ENCODE data around the gene SCAMP5.

Gene SCAMP5

DNA sequence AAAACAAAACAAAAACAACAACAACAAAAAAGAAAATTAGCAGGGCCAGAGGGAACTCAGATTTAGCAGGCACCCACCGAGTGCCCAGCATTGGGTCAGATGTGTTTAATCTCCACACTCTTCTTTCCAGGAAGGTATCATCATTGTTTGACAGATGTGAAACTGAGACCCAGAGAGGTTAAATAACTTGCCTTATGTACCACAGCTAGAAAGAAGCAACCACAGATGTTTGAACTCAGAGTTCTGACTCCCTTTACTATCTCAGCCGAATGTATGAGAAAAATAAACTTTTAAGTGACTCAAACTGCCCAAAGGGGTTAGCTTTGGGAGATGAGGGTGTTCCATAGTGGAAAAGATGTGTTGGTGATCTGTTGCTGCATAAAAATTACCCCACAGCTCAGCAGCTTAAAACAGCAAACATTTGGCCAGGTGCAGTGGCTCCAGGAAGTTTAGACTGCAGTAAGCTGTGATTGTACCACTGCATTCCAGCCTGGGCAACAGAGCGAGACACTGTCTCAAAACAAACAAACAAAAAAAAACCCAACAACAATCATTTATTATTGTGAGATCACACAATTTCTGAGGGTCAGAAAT is 34.3 kb upstream of the SCAMP5 start:
- no peak for DNase-seq (ENCODE audit: low read depth, low spot score)
- no peak overlapping the region for H3K4me3 ChIP-seq (ENCODE audit: low read depth, low read length)
- TF ChIP-seq, protein P1, sequence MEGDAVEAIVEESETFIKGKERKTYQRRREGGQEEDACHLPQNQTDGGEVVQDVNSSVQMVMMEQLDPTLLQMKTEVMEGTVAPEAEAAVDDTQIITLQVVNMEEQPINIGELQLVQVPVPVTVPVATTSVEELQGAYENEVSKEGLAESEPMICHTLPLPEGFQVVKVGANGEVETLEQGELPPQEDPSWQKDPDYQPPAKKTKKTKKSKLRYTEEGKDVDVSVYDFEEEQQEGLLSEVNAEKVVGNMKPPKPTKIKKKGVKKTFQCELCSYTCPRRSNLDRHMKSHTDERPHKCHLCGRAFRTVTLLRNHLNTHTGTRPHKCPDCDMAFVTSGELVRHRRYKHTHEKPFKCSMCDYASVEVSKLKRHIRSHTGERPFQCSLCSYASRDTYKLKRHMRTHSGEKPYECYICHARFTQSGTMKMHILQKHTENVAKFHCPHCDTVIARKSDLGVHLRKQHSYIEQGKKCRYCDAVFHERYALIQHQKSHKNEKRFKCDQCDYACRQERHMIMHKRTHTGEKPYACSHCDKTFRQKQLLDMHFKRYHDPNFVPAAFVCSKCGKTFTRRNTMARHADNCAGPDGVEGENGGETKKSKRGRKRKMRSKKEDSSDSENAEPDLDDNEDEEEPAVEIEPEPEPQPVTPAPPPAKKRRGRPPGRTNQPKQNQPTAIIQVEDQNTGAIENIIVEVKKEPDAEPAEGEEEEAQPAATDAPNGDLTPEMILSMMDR (IDR thresholded peaks at IDR 0.05; ENCODE audit: low read depth, low read length), result no peak
- in situ Hi-C loops (cut with HindIII; ENCODE audit: low sequenced_read_pairs), result no loop called here

DNA sequence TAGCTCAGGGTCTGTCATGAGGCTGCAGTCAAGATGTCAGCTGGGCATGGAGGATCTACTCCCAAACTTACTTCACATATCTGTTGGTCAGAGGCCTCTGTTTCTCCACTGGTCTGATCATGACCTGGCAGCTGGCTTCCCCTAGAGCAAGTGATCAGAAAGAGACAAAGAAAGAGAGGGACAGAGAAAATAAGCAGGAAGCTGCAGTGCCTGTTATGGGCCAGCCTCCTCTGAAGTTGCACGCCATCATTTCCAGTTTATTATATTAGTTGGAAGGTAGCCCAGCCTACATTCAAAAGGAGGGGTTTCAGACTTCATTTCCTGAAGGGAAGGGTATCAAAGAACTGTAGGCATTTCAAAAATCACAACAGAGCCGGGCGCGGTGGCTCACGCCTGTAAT is 33.7 kb upstream of the SCAMP5 start:
- no peak overlapping the region for H3K4me3 ChIP-seq (ENCODE audit: low read depth, low read length)
- TF ChIP-seq, protein P1 (IDR thresholded peaks at IDR 0.05; ENCODE audit: low read depth, low read length), result no peak
- no peak for DNase-seq (ENCODE audit: low read depth, low spot score)
- in situ Hi-C loops (cut with HindIII; ENCODE audit: low sequenced_read_pairs), result no loop called here

DNA sequence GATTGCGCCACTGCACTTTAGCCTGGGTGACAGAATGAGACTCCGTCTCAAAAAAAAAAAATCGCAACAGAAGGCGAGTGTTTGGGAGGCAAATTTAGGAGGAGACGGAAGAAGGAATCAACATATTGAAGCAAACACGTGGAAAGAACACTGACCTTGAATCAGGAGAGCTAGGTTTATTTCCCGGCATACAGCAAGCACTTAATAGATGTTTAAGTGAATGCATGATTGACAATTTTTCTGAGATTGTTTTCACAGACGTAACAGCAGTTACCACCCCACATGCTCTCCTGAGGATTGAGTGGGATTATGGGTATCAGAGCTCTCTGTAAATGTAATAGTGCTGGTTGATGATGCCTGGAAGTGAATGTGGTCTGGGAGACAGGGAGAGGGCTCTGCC is 33.1 kb upstream of the SCAMP5 start:
- in situ Hi-C loops (cut with HindIII; ENCODE audit: low sequenced_read_pairs), result no loop called here
- no peak overlapping the region for H3K4me3 ChIP-seq (ENCODE audit: low read depth, low read length)
- TF ChIP-seq, protein P1 (IDR thresholded peaks at IDR 0.05; ENCODE audit: low read depth, low read length), result no peak
- DNase-seq (ENCODE audit: low read depth, low spot score), result no peak

DNA sequence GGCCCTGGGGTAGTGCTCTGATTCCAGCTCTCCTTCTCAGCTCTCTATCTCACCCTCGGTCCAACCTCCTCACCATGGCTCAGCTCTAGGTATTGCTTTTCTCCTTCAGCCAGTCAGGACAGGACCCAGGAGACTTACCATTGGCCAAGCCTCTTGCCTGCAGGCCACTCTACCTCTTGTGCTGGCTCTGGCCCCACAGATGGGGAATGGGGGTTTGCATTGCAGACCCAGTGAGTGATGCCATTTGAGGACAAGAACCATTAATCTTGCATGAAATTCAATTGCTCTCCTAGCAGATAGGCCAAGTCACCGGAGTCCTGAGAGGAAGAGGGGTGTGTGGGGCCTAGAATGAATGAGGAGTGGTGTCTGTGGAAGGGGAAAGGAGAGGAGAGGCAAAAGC is 32.7 kb upstream of the SCAMP5 start:
- TF ChIP-seq, protein P1 (IDR thresholded peaks at IDR 0.05; ENCODE audit: low read depth, low read length), result no peak
- in situ Hi-C loops (cut with HindIII; ENCODE audit: low sequenced_read_pairs), result no loop called here
- no peak for DNase-seq (ENCODE audit: low read depth, low spot score)
- no peak overlapping the region for H3K4me3 ChIP-seq (ENCODE audit: low read depth, low read length)

DNA sequence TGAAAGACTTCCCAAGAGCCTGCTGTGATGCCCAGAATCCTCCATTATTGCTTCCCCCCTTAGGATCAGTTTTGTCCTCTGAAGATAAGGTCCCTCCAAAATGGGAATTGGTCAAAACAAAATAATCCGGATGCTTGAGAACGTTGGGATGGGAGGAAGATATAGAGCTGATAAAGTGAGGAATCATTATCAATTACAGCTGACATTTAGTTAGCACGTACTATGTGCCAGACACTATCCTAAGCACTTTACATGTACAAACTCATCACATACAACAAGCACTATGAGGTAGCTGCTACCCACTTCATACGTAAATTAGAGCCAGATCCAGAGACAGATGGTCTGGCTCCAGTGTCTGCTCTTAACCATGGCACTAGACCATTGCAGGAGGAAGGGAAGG is 32.1 kb upstream of the SCAMP5 start:
- in situ Hi-C loops (cut with HindIII; ENCODE audit: low sequenced_read_pairs), result no loop called here
- DNase-seq (ENCODE audit: low read depth, low spot score), result no peak
- TF ChIP-seq, protein P1 (IDR thresholded peaks at IDR 0.05; ENCODE audit: low read depth, low read length), result no peak
- H3K4me3 ChIP-seq (ENCODE audit: low read depth, low read length), result no peak overlapping the region

DNA sequence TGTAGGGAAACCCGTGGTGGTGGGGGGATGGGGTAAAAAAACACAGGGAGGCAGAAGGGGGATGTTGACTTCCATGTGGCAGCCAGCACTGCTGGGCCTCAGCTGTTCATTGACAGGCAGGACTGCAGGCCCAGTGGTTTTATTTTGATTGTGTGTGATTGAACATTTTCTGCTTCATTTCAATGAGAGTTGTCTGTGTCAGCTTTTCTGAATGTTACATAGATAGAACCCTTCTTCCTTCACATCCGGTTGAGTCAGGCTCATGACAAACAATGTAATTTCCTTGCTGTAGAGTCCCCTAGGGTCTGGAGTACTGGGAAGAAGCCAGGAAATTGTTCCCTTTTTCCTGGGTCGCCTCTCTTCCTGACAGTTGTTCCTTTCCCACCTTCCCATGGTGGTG is 30.6 kb upstream of the SCAMP5 start:
- TF ChIP-seq, protein P1 (IDR thresholded peaks at IDR 0.05; ENCODE audit: low read depth, low read length), result no peak
- H3K4me3 ChIP-seq (ENCODE audit: low read depth, low read length), result no peak overlapping the region
- in situ Hi-C loops (cut with HindIII; ENCODE audit: low sequenced_read_pairs), result no loop called here
- peak; percentile 30 for DNase-seq (ENCODE audit: low read depth, low spot score)

DNA sequence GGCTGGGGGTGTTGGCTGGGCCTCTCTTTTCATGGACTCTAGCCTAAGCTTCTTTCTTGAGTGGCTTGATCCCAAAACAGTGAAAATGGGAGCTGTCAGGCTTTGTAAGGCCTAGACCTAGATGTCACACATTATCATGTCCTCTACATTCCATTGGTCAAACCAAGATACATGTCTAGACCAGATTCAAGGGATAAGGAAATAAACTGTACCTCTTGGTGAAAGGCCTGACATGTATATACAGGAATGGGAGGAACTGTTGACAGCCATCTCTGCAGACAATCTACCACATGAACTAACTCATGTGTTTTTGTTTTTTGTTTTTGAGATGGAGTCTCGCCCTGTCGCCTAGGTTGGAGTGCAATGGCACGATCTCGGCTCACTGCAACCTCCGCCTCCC is 27.7 kb upstream of the SCAMP5 start:
- H3K4me3 ChIP-seq (ENCODE audit: low read depth, low read length), result no peak overlapping the region

More for the DNA sequence above, 27.7 kb upstream of the SCAMP5 start:
- DNase-seq (ENCODE audit: low read depth, low spot score), result no peak
- in situ Hi-C loops (cut with HindIII; ENCODE audit: low sequenced_read_pairs), result no loop called here
- TF ChIP-seq, protein P1 (IDR thresholded peaks at IDR 0.05; ENCODE audit: low read depth, low read length), result no peak
